ENCODE data around the gene SF3B5.

- TF ChIP-seq CTCF (IDR thresholded peaks at IDR 0.05; ENCODE audit: insufficient read depth, low read length): no peak
- no peak for TF ChIP-seq REST (IDR thresholded peaks at IDR 0.05; ENCODE audit: insufficient replicate concordance, low read depth)
Measured at GRCh38 chr6:144055121-144055931, 40.0 kb downstream of the SF3B5 start.

Measured in HL-60 (cell line).